NCI-H1417 (cell line): ENCODE data around the gene ZNF562.

ENCODE experiments used
- DNase-seq, 3 experiments: peaks; one replicate each; lab custom pipeline; 2025; lab: John Stamatoyannopoulos, UW

ZNF562 gene

GRCh38 chr19:9644472-9644871 is 30.4 kb downstream of the ZNF562 start:
- no peak for DNase-seq

- DNase-seq = no peak
Observed at GRCh38 chr19:9641810-9642209, 33.1 kb downstream of the ZNF562 start.

DNA sequence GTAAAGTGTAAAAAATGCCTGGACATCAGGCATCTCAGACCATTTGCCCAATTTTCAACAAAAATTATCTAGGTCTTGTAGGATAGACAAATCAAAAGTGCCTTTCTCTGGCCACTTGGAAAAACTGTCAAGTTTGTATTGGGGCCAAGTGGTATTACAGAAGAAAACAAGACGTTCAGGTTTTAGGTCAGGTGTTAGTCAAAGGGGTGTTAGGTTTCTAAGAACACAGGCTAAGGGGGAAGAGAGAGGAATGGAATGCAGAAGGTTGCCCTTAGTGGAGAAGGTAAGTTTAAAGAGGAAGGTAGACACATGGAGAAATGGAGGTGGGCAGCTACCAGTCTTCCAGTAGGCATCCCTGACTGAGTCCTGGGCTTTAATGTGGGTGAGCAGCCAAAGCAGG is 33.9 kb downstream of the ZNF562 start:
- DNase-seq = no peak

- DNase-seq = no peak
Observed at GRCh38 chr19:9636018-9636417, 38.9 kb downstream of the ZNF562 start.

GRCh38 chr19:9627856-9628255 is 47.0 kb downstream of the ZNF562 start:
- no peak for DNase-seq

GRCh38 chr19:9622531-9622930 is 52.4 kb downstream of the ZNF562 start:
- DNase-seq = no peak

- DNase-seq = peak; percentile 64 to 95 (median 95)
Observed at GRCh38 chr19:9621156-9622037, 53.5 kb downstream of the ZNF562 start, which contains the start of gene ZNF561. Gene ZNF561 (minus strand): TSS chr19:9621232. CDS start chr19:9619456, 1,776 bp downstream.

DNA sequence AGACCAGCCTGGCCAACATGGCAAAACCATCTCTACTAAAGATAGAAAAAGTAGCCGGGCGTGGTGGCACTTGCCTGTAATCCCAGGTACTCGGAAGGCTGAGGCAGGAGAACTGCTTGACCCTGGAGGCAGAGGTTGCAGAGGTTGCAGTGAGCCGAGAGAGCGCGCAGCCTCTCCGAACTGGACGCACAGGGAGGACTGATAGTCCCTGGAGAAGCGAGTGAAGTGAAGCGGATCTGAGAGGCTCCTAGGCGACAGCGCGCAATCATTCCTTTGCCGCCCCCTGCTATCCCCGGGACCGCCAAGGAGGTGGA is 54.1 kb downstream of the ZNF562 start:
- DNase-seq = no peak

DNA sequence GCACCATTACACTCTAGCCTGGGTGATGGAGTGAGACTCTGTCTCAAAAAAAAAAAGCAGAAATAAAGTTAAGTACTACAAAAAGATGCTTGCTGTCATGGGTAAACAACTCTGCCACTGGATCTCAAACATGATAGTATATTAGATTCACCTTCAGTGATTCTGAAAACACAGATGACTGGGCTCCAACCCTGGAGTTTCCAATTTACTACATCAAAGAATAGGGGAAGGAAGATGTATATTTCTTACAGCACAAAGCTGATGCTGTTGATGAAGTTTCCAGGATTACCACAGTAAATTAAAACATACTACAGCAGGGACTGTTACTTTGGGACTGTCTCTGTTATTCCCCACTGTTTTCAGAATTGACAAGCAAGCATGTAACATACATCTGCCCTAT is 59.1 kb downstream of the ZNF562 start:
- no peak for DNase-seq

GRCh38 chr19:9610484-9611113 is 64.3 kb downstream of the ZNF562 start:
- DNase-seq = no peak

GRCh38 chr19:9608912-9609311 is 66.0 kb downstream of the ZNF562 start:
- no peak for DNase-seq

DNA sequence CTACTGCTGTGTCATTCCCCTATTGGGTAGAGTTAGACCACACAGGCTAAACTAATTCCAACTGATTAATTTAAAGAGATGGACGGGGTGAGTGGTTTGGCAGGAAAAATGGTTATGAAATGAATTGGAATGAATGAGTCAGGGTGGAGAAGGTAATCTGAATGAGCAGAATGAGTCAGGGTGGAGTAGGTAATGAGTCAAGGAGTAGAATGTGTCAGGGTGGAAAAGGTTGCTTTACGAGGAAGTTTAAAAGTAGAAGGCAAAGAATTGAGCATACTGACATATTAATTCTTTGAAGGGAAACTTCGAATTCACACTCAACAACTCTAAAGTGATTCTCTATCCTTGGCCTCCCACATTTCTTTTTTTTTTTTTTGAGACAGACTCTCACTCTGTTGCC is 77.9 kb downstream of the ZNF562 start:
- no peak for DNase-seq
